Ramos (cell line): ENCODE measurements around the gene COL4A1.

Experiments used
- in situ Hi-C: fragments of 300-500 bp; cut with MboI; formaldehyde crosslinking; loops from one replicate; pipeline ENCODE4 v1.14.3; 2022; ENCODE audit warnings: low sequenced_read_pairs; ENCODE audit not compliant: unreplicated experiment

COL4A1 gene

GRCh38 chr13:110311443-110312338 is 4.7 kb upstream of the COL4A1 start:
- in situ Hi-C loops = no loop called here

- in situ Hi-C loops = no loop called here
Measured at GRCh38 chr13:110310541-110311442, 3.8 kb upstream of the COL4A1 start.

GRCh38 chr13:110309661-110310524 is 2.9 kb upstream of the COL4A1 start:
- in situ Hi-C loops = no loop called here

- in situ Hi-C loops = no loop called here
Measured at GRCh38 chr13:110308656-110309359, 1.9 kb upstream of the COL4A1 start.

GRCh38 chr13:110307767-110308655 is 1.1 kb upstream of the COL4A1 start:
- in situ Hi-C loops = no loop called here

- in situ Hi-C loops = no loop called here
Measured at GRCh38 chr13:110306340-110306959, 507 bp downstream of the COL4A1 start.

GRCh38 chr13:110305949-110306339 is 1.0 kb downstream of the COL4A1 start:
- in situ Hi-C loops = no loop called here

GRCh38 chr13:110305544-110305943 is 1.4 kb downstream of the COL4A1 start:
- in situ Hi-C loops = no loop called here

- in situ Hi-C loops = no loop called here
Measured at GRCh38 chr13:110305001-110305400, 2.0 kb downstream of the COL4A1 start.

- in situ Hi-C loops = no loop called here
Measured at GRCh38 chr13:110304256-110304655, 2.7 kb downstream of the COL4A1 start.

GRCh38 chr13:110303644-110304043 is 3.3 kb downstream of the COL4A1 start:
- in situ Hi-C loops = no loop called here

- in situ Hi-C loops = no loop called here
Measured at GRCh38 chr13:110302997-110303396, 4.0 kb downstream of the COL4A1 start.

- in situ Hi-C loops = no loop called here
Measured at GRCh38 chr13:110301606-110302553, 5.1 kb downstream of the COL4A1 start.

- in situ Hi-C loops = no loop called here
Measured at GRCh38 chr13:110301083-110301482, 5.9 kb downstream of the COL4A1 start.

GRCh38 chr13:110300090-110300815 is 6.7 kb downstream of the COL4A1 start:
- in situ Hi-C loops = no loop called here

- in situ Hi-C loops = no loop called here
Measured at GRCh38 chr13:110299283-110299840, 7.6 kb downstream of the COL4A1 start.
